GM19023 (cell line): ENCODE results near the gene OTOR.
A peak's percentile ranks its signal among the peaks of the same experiment; 100 is the strongest.

ENCODE experiments used
- ATAC-seq: cut with Tn5 transposase; IDR thresholded peaks from one replicate; pipeline ENCODE4 v1.9.1; 2021; ENCODE audit warnings: mild to moderate bottlenecking, moderate library complexity; ENCODE audit not compliant: unreplicated experiment

OTOR gene

DNA sequence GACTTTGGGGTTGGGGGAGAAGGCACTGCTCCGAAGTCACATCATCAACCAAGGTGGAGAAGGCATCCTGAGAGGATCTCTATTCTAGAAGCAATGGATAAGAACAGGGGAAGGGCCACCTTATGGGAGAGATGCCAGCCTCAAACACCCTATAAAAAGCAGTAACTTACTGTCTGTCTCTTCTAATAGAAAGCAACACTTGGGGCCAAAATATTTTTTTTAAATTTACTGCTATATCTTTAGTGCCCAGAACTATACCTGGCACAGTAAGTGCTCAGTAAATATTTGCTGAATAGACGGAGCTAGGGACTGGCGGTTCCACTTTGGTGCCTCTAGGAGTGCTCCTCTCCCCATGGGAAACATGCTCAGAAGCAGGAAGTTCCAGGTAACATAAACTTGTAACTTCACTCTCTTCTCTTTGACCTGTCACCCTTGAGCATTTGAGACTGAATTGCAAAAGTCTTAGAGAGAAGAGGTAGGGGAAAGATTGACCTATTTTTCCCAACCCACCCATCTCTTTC, 807 bp upstream of the OTOR start:
- ATAC-seq = no peak

DNA sequence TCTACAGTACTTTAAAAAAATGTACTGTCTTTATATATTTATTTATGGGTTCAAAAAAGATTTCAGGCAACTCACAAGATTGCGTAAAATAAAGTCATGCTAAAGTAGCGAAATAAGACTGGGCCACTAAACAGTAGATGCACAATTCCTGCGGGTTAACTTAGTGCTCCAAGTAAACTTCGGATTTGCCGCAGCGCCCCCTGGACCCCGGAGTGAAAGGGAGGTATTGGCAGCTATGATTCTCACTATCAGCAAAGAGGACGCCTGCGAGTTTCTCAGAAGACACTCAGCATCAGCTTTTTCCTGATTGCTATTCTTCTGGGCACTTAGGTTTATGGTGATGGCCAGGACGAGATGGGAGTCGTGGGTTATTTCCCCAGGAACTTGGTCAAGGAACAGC, 1.4 kb downstream of the OTOR start:
- ATAC-seq = no peak

DNA sequence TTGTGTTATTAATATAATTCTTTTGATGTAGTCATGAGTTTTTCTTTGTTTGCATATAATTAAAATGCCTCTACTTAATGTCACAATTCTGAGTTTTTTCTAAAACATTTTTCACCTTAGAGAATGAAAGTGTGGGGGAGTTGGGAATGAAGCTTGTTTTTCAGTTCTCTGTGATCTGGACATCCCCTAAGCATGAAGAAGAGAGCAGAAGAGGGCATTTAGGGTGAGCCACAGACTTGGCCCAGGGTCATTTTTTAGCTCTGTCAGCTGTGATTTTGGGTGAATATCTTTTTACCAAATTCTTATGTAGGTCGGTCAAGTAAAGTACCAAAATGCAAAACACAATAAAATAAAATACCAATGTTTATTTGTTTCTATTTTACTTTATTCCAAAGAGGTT, 3.9 kb downstream of the OTOR start:
- no peak for ATAC-seq

DNA sequence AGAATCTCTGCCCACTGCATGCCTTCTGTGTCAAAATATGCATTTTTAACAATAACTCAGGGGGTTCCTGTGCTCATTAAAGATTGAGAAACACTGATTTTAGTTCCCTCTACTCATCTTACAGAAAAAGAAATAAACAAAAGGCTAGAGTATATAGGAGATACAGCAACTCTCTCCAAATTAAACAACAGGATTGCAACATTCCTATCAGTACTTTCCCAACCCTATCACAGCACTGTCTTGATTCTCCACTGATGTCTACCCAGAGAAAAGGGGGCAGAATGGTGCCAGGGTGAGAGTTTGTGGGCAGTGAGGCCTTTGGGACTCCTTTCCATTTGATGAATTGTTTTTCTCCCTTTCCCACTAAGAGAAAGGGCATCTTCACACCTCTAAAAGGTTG, 4.7 kb downstream of the OTOR start:
- ATAC-seq = no peak

DNA sequence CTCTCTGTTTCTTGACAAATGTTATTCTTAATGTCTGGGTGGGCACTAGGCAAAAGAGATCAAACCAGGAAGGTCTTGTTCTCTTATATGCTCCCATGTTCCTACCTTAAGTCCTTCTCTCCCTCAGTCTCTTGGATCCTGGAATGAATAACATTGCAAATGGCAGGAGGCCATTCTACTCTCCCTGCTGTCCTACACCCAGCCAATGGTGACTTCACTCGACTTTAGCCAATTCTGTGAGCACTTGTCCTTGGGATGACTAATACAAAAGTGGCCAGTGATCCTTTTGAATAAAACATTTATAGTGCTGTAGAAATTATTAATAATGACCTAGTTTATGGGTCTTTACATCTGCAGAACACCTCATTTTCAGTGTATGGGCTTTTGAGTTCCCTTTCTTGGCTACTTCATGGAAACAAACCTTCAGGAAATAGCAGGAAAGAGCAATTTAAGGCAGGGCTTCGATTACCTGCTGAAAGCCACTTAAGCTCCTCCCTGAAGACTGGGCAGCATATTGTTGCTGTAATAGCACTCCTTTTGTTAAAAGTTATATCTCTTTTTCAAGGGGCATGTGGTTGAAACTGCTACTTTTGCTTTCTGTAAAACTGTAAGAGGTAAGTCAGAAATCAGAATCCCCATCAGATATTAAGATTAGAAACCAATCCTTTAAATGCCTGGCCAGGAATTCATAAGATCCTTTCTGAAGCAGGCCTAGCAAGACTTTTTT, 10.5 kb downstream of the OTOR start:
- ATAC-seq = no peak

DNA sequence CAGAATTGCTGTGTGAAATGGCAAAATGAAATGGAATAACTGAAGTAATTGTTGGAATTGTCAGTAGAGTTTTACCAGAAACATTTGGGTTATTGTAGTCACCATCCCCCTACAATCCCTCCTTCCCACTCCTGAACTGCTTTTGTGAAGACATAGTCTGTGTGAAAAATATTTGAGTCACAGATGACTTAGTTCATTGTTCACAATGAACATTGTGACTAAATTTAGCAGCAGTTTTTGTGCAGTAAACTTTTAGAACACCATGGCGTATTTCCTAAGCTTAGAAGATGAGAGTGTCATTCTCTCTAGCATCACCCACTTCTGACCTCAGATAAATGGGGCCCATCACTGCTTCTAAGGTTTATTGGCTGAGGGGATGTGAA, 11.0 kb downstream of the OTOR start:
- no peak for ATAC-seq

DNA sequence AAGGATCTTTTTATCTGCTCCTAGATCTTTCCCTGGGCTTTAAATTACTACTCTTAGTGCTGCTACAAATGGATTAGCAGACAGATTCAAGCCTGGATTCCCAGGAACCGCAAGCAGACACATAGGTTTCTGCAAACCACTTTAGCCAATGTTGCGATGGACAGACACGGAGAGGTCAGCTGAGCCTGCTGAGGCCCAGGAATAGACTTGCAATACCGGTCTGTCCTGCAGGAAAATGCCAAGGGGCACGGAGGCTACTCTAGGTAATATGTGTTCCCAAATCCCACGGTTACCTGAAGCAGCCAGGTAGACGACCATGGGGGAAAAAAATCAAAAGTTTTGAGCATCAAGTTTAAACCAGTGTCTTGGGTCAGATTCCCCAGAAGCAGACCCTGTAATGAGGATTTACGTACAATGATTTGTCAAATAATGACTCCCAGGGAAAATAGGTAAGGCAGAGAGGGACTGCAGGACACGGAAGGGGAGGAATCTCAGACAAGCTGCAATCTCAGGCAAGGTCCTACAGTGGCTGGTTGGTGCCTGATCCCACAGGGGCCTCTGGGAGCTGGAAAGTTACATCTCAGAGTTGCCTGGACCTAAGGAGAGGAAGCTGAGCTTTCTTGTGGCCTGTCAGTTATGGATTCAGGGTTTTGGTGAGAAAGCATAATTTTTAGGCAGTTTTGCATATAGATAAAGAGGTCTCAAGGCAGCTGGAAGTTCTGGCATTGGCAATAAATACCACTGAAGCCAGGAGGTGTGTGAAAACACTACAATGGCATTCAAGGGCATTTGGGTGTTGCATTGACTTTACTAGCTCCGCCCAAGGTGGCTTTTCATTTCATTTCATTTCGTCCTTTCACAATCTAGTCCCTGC, 12.5 kb downstream of the OTOR start:
- no peak for ATAC-seq

DNA sequence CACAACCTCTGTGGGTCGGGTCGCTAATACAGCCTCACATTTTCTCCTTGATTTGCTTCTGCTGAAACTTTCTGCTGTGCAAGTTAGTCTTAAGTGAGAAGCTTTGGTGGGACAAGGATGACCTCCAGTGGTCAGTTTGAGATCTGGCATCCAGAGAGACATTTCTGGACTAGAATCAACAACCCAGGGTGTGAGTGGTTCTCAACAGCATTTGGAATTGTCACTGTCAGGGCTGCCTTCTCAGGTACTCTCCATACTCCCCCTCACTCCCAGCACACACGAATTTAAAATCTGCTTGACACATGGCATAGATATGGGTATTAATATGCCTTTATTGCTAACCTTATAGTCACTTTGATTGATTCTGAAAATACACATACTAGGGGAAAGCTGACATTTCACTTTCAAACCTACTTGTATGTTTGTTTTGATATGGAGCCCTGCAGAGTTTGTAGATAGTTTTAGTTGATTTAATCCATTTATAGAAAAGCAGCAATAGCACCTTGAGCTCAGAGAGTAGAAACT, 13.2 kb downstream of the OTOR start:
- peak; percentile 68 for ATAC-seq

DNA sequence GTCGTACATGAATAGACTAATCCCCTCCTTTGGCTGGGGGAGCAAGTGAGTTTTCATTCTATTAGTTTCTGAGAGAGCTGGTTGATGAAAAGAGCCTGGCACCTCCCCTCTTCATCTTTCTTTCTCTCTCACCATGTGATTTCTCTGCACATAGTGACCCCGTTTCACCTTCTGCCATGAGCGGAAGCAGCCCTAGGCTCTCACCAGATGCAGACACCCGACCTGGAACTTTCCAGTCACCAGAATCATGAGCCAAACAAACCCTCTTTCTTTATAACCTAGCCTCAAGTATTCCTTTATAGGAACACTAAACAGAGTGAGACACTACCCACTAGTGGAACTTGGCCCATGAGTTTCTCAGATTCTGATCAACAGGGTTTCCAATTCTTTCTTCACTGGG, 16.4 kb downstream of the OTOR start:
- no peak for ATAC-seq

DNA sequence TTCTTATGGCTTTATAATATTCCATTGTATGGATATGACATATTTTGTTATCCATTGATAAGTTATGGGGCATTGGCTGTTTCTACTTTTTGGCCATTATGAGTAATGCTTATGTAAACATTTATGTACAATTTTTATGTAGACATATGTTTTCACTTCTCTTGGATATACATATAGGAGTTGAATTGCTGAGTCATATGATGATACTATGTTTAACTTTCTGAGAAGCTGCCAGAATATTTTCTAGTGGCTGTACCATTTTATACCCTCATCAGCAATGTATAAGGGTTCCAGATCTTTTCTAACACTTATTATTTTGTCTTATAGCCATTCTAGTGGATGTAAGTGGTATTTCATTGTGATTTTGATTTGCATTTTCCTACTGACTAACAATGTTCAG, 23.1 kb downstream of the OTOR start:
- no peak for ATAC-seq

DNA sequence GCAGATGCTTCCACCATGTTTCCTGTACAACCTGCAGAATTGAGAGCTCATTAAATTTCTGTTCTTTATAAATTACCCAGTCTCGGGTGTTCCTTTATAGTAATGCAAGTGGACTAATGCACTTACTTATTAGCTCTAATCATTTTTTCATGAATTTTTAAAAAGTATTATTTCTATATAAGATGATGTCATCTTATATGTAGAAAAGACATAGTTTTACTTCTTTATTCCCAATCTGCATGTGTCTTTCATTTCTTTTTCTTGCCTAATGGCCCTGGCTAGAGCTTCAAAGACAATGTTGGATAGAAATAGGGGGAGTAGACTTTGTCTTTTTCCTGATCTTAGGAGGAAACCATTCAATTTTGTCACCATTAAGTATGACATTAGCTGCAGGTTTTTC, 27.8 kb downstream of the OTOR start:
- no peak for ATAC-seq

DNA sequence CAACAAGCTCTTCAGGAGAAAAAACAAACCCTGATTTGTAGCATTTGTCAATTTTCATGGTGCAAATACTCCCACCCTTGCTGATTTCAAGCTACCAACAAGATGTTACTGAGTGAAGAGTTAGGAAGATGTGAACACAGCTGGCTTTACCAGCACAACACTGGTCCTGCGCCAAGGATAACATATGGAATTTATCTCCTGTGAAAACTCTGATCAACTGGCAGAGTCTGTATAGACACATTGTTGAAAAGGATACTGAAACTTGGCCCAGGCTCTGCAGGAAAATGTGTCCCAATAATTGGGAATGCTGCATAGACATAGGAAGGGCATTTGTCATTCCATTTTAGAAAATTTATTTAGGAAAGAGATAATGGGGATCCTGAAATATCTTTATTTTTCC, 29.0 kb downstream of the OTOR start:
- ATAC-seq = no peak

DNA sequence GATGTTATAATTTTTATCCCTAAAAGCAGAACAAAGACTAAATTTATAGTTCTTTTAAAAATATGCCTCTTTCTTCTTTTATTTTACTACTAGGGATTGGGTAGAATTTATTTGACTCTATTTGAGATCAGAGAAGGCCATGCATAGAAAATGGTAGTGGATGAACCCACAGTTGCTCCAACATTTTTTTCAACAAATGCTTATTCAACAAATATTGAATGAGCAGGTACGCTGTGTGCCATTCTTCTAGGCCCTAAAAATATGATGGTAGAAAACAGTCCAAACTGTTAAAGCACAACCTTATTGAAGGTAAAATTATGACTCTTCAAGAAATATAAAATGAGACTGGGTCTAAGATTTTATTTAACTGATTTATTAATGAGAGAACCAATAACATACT, 30.0 kb downstream of the OTOR start:
- no peak for ATAC-seq

DNA sequence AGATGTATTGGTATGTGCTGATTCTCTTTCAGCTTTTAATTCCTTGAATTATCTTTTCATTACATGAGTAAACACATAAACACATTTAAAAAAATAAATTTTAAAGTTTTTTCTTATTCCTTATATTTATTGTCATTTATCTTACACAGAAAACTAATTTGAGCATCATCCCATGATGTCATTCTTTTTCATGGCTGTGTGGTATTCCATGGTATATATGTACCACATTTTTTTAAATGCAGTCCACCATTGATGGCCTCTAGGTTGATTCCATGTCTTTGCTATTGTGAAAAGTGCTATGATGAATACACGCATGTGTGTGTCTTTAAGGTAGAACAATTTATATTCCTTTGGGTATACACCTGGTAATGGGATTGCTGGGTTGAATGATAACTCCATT, 33.3 kb downstream of the OTOR start:
- ATAC-seq = no peak

DNA sequence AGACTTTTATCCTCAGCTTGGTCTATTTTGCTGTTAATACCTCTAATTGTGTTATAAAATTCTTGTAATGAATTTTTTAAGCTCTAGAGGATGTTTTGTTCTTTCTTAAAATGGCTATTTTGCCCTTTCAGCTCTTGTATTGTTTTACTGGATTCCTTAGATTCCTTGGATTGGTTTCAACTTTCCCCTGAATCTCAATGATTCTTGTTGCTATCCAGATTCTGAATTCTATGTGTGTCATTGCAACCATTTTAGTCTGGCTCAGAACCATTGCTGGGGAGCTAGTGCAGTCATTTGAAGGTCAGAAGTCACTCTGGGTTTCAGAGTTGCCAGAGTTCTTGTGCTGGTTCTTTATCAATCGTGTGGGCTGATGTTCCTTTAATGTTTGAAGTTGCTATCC, 37.1 kb downstream of the OTOR start:
- ATAC-seq = no peak
